ENCODE results near the gene KIAA0040. TPM values are rescaled to one million over a fixed set of nuclear protein-coding genes. Genes with fewer than 3 reads are reported as not detected.
A peak's percentile ranks its signal among the peaks of the same experiment; 100 is the strongest.

KIAA0040 gene
- 10 to 100 TPM; 49.8 to 57.1 TPM for total RNA-seq

GRCh38 chr1:175192630-175193526 is at the start of gene KIAA0040:
TSS of gene KIAA0040 (minus strand) at chr1:175192776. CDS start at chr1:175161013, 31,763 bp downstream.
- H3K4me3 Mint-ChIP-seq, result peak within 1 kb of the TSS; percentile 94
- peak; percentile 75 for DNase-seq
- peak; percentile 65 for ATAC-seq (ENCODE audit: low read depth)

GRCh38 chr1:175237389-175237788 is 44.8 kb upstream of the KIAA0040 start:
- ATAC-seq (ENCODE audit: low read depth) (no peak), DNase-seq (no peak)
- H3K27me3 Mint-ChIP-seq, result no peaks in the 10 kb centered on the region
- peak overlapping the region; percentile 50 for H3K4me3 Mint-ChIP-seq
- H3K27ac Mint-ChIP-seq, result peak overlapping the region; percentile 62
- POLR2A ChIA-PET, result no interaction called here
- peaks cover 15% of the 10 kb centered on the region for H3K9me3 Mint-ChIP-seq
- peaks cover 33% of the 10 kb centered on the region for H3K36me3 Mint-ChIP-seq
- peaks cover 23% of the 10 kb centered on the region for H3K4me1 Mint-ChIP-seq

More at GRCh38 chr1:175192630-175193526, at the start of gene KIAA0040:
- no peaks in the 10 kb centered on the region for H3K9me3 Mint-ChIP-seq
- POLR2A ChIA-PET, result interaction anchor here (0.6 to 4.3 kb wide), 4 partner anchors 11 to 194 kb away, joined by 3 to 45 read pairs (median 5); no protein-coding TSS in a partner anchor
- peaks cover 27% of the 10 kb centered on the region for H3K36me3 Mint-ChIP-seq
- peak within 1 kb of the TSS; percentile 88 for H3K27ac Mint-ChIP-seq
- H3K27me3 Mint-ChIP-seq, result peaks cover 1% of the 10 kb centered on the region
- H3K4me1 Mint-ChIP-seq, result peaks cover 51% of the 10 kb centered on the region

- DNase-seq (no peak), ATAC-seq (ENCODE audit: low read depth) (no peak)
- Mint-ChIP-seq H3K9me3 (peaks cover 15% of the 10 kb centered on the region), H3K4me1 (peaks cover 23% of the 10 kb centered on the region), H3K27me3 (no peaks in the 10 kb centered on the region), H3K27ac (no peak overlapping the region), H3K36me3 (peaks cover 33% of the 10 kb centered on the region), H3K4me3 (no peak overlapping the region)
- POLR2A ChIA-PET, result interaction anchor here (1.2 kb wide), 1 partner anchor 46 kb away, joined by 3 read pairs; no protein-coding TSS in a partner anchor
Observed at GRCh38 chr1:175234639-175235038, 42.1 kb upstream of the KIAA0040 start.

- POLR2A ChIA-PET, result no interaction called here
- no peak overlapping the region for H3K27ac Mint-ChIP-seq
- peaks cover 17% of the 10 kb centered on the region for H3K36me3 Mint-ChIP-seq
- H3K4me1 Mint-ChIP-seq, result peaks cover 18% of the 10 kb centered on the region
- ATAC-seq (ENCODE audit: low read depth) (no peak), DNase-seq (no peak)
- peaks cover 10% of the 10 kb centered on the region for H3K9me3 Mint-ChIP-seq
- H3K27me3 Mint-ChIP-seq, result peaks cover 2% of the 10 kb centered on the region
- H3K4me3 Mint-ChIP-seq, result no peak overlapping the region
Observed at GRCh38 chr1:175232335-175232734, 39.8 kb upstream of the KIAA0040 start.

- ATAC-seq (ENCODE audit: low read depth) (no peak), DNase-seq (no peak)
- Mint-ChIP-seq H3K4me1 (no peaks in the 10 kb centered on the region), H3K36me3 (no peaks in the 10 kb centered on the region), H3K27ac (no peak overlapping the region), H3K9me3 (no peaks in the 10 kb centered on the region), H3K27me3 (peaks cover 2% of the 10 kb centered on the region), H3K4me3 (no peak overlapping the region)
- POLR2A ChIA-PET, result no interaction called here
Observed at GRCh38 chr1:175225805-175226129, 33.2 kb upstream of the KIAA0040 start.

- no peak overlapping the region for H3K4me3 Mint-ChIP-seq
- POLR2A ChIA-PET, result no interaction called here
- peak overlapping the region; percentile 11 for H3K27ac Mint-ChIP-seq
- ATAC-seq (ENCODE audit: low read depth) (no peak), DNase-seq (no peak)
- H3K4me1 Mint-ChIP-seq, result peaks cover 7% of the 10 kb centered on the region
- no peaks in the 10 kb centered on the region for H3K36me3 Mint-ChIP-seq
- H3K9me3 Mint-ChIP-seq, result no peaks in the 10 kb centered on the region
- no peaks in the 10 kb centered on the region for H3K27me3 Mint-ChIP-seq
Observed at GRCh38 chr1:175222296-175222938, 29.8 kb upstream of the KIAA0040 start.

- ATAC-seq (ENCODE audit: low read depth) (no peak), DNase-seq (no peak)
- Mint-ChIP-seq H3K36me3 (no peaks in the 10 kb centered on the region), H3K27ac (no peak overlapping the region), H3K27me3 (no peaks in the 10 kb centered on the region), H3K4me3 (no peak overlapping the region), H3K9me3 (no peaks in the 10 kb centered on the region), H3K4me1 (peaks cover 7% of the 10 kb centered on the region)
- POLR2A ChIA-PET, result no interaction called here
Observed at GRCh38 chr1:175221557-175222175, 29.1 kb upstream of the KIAA0040 start.

- no peak overlapping the region for H3K4me3 Mint-ChIP-seq
- DNase-seq, result no peak
- H3K4me1 Mint-ChIP-seq, result peaks cover 7% of the 10 kb centered on the region
- no peaks in the 10 kb centered on the region for H3K9me3 Mint-ChIP-seq
- no peak for ATAC-seq (ENCODE audit: low read depth)
- H3K27me3 Mint-ChIP-seq, result no peaks in the 10 kb centered on the region
- no peaks in the 10 kb centered on the region for H3K36me3 Mint-ChIP-seq
- POLR2A ChIA-PET, result no interaction called here
- no peak overlapping the region for H3K27ac Mint-ChIP-seq
Observed at GRCh38 chr1:175220853-175221556, 28.4 kb upstream of the KIAA0040 start.

GRCh38 chr1:175219774-175220173 is 27.2 kb upstream of the KIAA0040 start:
- Mint-ChIP-seq H3K4me1 (peaks cover 7% of the 10 kb centered on the region), H3K4me3 (no peak overlapping the region), H3K9me3 (peaks cover 2% of the 10 kb centered on the region), H3K36me3 (peaks cover 3% of the 10 kb centered on the region), H3K27ac (no peak overlapping the region), H3K27me3 (no peaks in the 10 kb centered on the region)
- ATAC-seq (ENCODE audit: low read depth) (no peak), DNase-seq (no peak)
- POLR2A ChIA-PET, result no interaction called here

- Mint-ChIP-seq H3K27ac (no peak overlapping the region), H3K27me3 (no peaks in the 10 kb centered on the region), H3K4me3 (no peak overlapping the region), H3K4me1 (peaks cover 7% of the 10 kb centered on the region), H3K36me3 (peaks cover 3% of the 10 kb centered on the region), H3K9me3 (peaks cover 2% of the 10 kb centered on the region)
- no peak for ATAC-seq (ENCODE audit: low read depth)
- POLR2A ChIA-PET, result no interaction called here
- DNase-seq, result no peak
Observed at GRCh38 chr1:175218786-175219434, 26.3 kb upstream of the KIAA0040 start.

- Mint-ChIP-seq H3K4me1 (peaks cover 7% of the 10 kb centered on the region), H3K27me3 (no peaks in the 10 kb centered on the region), H3K9me3 (peaks cover 7% of the 10 kb centered on the region), H3K27ac (no peak overlapping the region), H3K36me3 (peaks cover 6% of the 10 kb centered on the region), H3K4me3 (no peak overlapping the region)
- DNase-seq, result no peak
- ATAC-seq (ENCODE audit: low read depth), result no peak
- POLR2A ChIA-PET, result no interaction called here
Observed at GRCh38 chr1:175217721-175218531, 25.4 kb upstream of the KIAA0040 start.

GRCh38 chr1:175216444-175216843 is 23.9 kb upstream of the KIAA0040 start:
- H3K4me1 Mint-ChIP-seq, result peaks cover 16% of the 10 kb centered on the region
- H3K27ac Mint-ChIP-seq, result no peak overlapping the region
- H3K36me3 Mint-ChIP-seq, result peaks cover 10% of the 10 kb centered on the region
- POLR2A ChIA-PET, result no interaction called here
- DNase-seq (no peak), ATAC-seq (ENCODE audit: low read depth) (no peak)
- peaks cover 7% of the 10 kb centered on the region for H3K9me3 Mint-ChIP-seq
- no peaks in the 10 kb centered on the region for H3K27me3 Mint-ChIP-seq
- H3K4me3 Mint-ChIP-seq, result no peak overlapping the region

All from activated naive CD8-positive, alpha-beta T cell treated with anti-CD3 and anti-CD28 coated beads, Interleukin-2, amount 10 ng/mL, durations not matched to agents 7 days and 5 days (primary cell).